K562 (cell line): ENCODE data around the gene BIRC5.

ENCODE experiments used
- CEBPB ChIP-seq: fragments of 450-650 bp; IDR thresholded peaks from 2 replicates; pipeline ENCODE4 v1.6.1; 2016; ENCODE audit warnings: missing genetic modification characterization, missing compliant biosample characterization
- CTCF ChIP-seq, 3 experiments: IDR thresholded peaks in 2 of 3; conservative IDR thresholded peaks in 1 of 3; 2 replicates each; pipeline ENCODE4 v1.5.1; 2011 to 2012; ENCODE audit warnings: low read length in 3 of 3, mild to moderate bottlenecking in 3 of 3, control low read depth in 2 of 3, improper control_type of control experiment in 1 of 3, inconsistent platforms in 1 of 3, low read depth in 1 of 3, mixed read lengths in 1 of 3, moderate library complexity in 1 of 3; ENCODE audit not compliant: insufficient read depth in 2 of 3
- MYC ChIP-seq, 2 experiments: fragments of 250-450 bp in 1 of 2; sonication (Bioruptor Pico) in 1 of 2; IDR thresholded peaks; 2 replicates each; pipeline versions ENCODE4 v1.5.1 to v1.6.1; 2012 to 2021; ENCODE audit warnings: low read depth in 2 of 2, borderline replicate concordance in 1 of 2, improper control_type of control experiment in 1 of 2, low read length in 1 of 2, mild to moderate bottlenecking in 1 of 2, moderate library complexity in 1 of 2
- ZBTB49 ChIP-seq: sonication (generic); formaldehyde crosslinking; IDR thresholded peaks from 2 replicates; pipeline ENCODE4 v1.8.0; 2022; ENCODE audit warnings: missing genetic modification reagents, mild to moderate bottlenecking, borderline replicate concordance

GRCh38 chr17:78263063-78263735 is 49.1 kb downstream of the BIRC5 start:
- TF ChIP-seq MYC (IDR thresholded peaks at IDR 0.05; ENCODE audit: low read depth, low read length) = peak; percentile 75
- 0 out of 2 replicates have a peak, but pooled peaks have one; percentile 34 for TF ChIP-seq MYC (CRISPR knock-in tag; IDR thresholded peaks at IDR 0.05; ENCODE audit: borderline replicate concordance, low read depth)
- no peak for TF ChIP-seq ZBTB49 (CRISPR knock-in tag)
- TF ChIP-seq CEBPB = no peak
- TF ChIP-seq CTCF (IDR thresholded peaks at IDR 0.05 in 2 of 3, conservative IDR thresholded peaks at IDR 0.05 in 1 of 3; ENCODE audit: insufficient read depth in 2 of 3, low read depth in 1 of 3, low read length in 3 of 3) = no peak
